ENCODE results near the gene CCDC85C.
A peak's percentile ranks its signal among the peaks of the same experiment; 100 is the strongest.

The CCDC85C gene

GRCh38 chr14:99602788-99603415 lies 1.1 kb downstream of the CCDC85C start:
- Mint-ChIP-seq H3K9me3 (no peaks in the 10 kb centered on the region), H3K4me3 (peak overlapping the region; percentile 50), H3K27ac (no peak overlapping the region), H3K4me1 (ENCODE audit: low read depth) (peaks cover 22% of the 10 kb centered on the region), H3K27me3 (peaks cover 5% of the 10 kb centered on the region), H3K36me3 (ENCODE audit: low read depth) (no peaks in the 10 kb centered on the region)

GRCh38 chr14:99602054-99602787 lies 1.8 kb downstream of the CCDC85C start:
- Mint-ChIP-seq H3K4me3 (peak overlapping the region; percentile 50), H3K27ac (no peak overlapping the region), H3K27me3 (peaks cover 5% of the 10 kb centered on the region), H3K36me3 (ENCODE audit: low read depth) (no peaks in the 10 kb centered on the region), H3K4me1 (ENCODE audit: low read depth) (peaks cover 22% of the 10 kb centered on the region), H3K9me3 (no peaks in the 10 kb centered on the region)

GRCh38 chr14:99601361-99601831 lies 2.6 kb downstream of the CCDC85C start:
- H3K27ac Mint-ChIP-seq, result no peak overlapping the region
- H3K9me3 Mint-ChIP-seq, result no peaks in the 10 kb centered on the region
- H3K4me1 Mint-ChIP-seq (ENCODE audit: low read depth), result peaks cover 22% of the 10 kb centered on the region
- no peak overlapping the region for H3K4me3 Mint-ChIP-seq
- H3K27me3 Mint-ChIP-seq, result peaks cover 5% of the 10 kb centered on the region
- H3K36me3 Mint-ChIP-seq (ENCODE audit: low read depth), result no peaks in the 10 kb centered on the region

- Mint-ChIP-seq H3K36me3 (ENCODE audit: low read depth) (no peaks in the 10 kb centered on the region), H3K4me1 (ENCODE audit: low read depth) (peaks cover 19% of the 10 kb centered on the region), H3K9me3 (no peaks in the 10 kb centered on the region), H3K4me3 (no peak overlapping the region), H3K27ac (no peak overlapping the region), H3K27me3 (peaks cover 5% of the 10 kb centered on the region)
Measured at GRCh38 chr14:99600232-99600888, 3.6 kb downstream of the CCDC85C start.

GRCh38 chr14:99599393-99599792 lies 4.6 kb downstream of the CCDC85C start:
- H3K27ac Mint-ChIP-seq, result no peak overlapping the region
- peaks cover 5% of the 10 kb centered on the region for H3K27me3 Mint-ChIP-seq
- peaks cover 26% of the 10 kb centered on the region for H3K4me1 Mint-ChIP-seq (ENCODE audit: low read depth)
- H3K9me3 Mint-ChIP-seq, result no peaks in the 10 kb centered on the region
- H3K36me3 Mint-ChIP-seq (ENCODE audit: low read depth), result no peaks in the 10 kb centered on the region
- H3K4me3 Mint-ChIP-seq, result no peak overlapping the region

- Mint-ChIP-seq H3K27ac (no peak overlapping the region), H3K27me3 (peaks cover 5% of the 10 kb centered on the region), H3K36me3 (ENCODE audit: low read depth) (no peaks in the 10 kb centered on the region), H3K4me1 (ENCODE audit: low read depth) (peaks cover 26% of the 10 kb centered on the region), H3K9me3 (no peaks in the 10 kb centered on the region), H3K4me3 (no peak overlapping the region)
Measured at GRCh38 chr14:99598774-99599173, 5.2 kb downstream of the CCDC85C start.

GRCh38 chr14:99597911-99598600 lies 6.0 kb downstream of the CCDC85C start:
- H3K4me1 Mint-ChIP-seq (ENCODE audit: low read depth), result peaks cover 26% of the 10 kb centered on the region
- no peaks in the 10 kb centered on the region for H3K36me3 Mint-ChIP-seq (ENCODE audit: low read depth)
- peaks cover 5% of the 10 kb centered on the region for H3K27me3 Mint-ChIP-seq
- no peaks in the 10 kb centered on the region for H3K9me3 Mint-ChIP-seq
- H3K27ac Mint-ChIP-seq, result no peak overlapping the region
- H3K4me3 Mint-ChIP-seq, result no peak overlapping the region

- Mint-ChIP-seq H3K36me3 (ENCODE audit: low read depth) (no peaks in the 10 kb centered on the region), H3K4me3 (no peak overlapping the region), H3K9me3 (no peaks in the 10 kb centered on the region), H3K27me3 (no peaks in the 10 kb centered on the region), H3K4me1 (ENCODE audit: low read depth) (peaks cover 16% of the 10 kb centered on the region), H3K27ac (no peak overlapping the region)
Measured at GRCh38 chr14:99596772-99597171, 7.2 kb downstream of the CCDC85C start.

GRCh38 chr14:99596071-99596627 lies 7.9 kb downstream of the CCDC85C start:
- H3K4me3 Mint-ChIP-seq, result no peak overlapping the region
- H3K36me3 Mint-ChIP-seq (ENCODE audit: low read depth), result no peaks in the 10 kb centered on the region
- H3K4me1 Mint-ChIP-seq (ENCODE audit: low read depth), result peaks cover 11% of the 10 kb centered on the region
- H3K27ac Mint-ChIP-seq, result no peak overlapping the region
- H3K27me3 Mint-ChIP-seq, result no peaks in the 10 kb centered on the region
- no peaks in the 10 kb centered on the region for H3K9me3 Mint-ChIP-seq

- Mint-ChIP-seq H3K36me3 (ENCODE audit: low read depth) (no peaks in the 10 kb centered on the region), H3K9me3 (no peaks in the 10 kb centered on the region), H3K27me3 (no peaks in the 10 kb centered on the region), H3K27ac (no peak overlapping the region), H3K4me3 (peak overlapping the region; percentile 9), H3K4me1 (ENCODE audit: low read depth) (peaks cover 11% of the 10 kb centered on the region)
Measured at GRCh38 chr14:99595524-99595923, 8.5 kb downstream of the CCDC85C start.

- Mint-ChIP-seq H3K27ac (peak overlapping the region; percentile 22), H3K4me1 (ENCODE audit: low read depth) (peaks cover 11% of the 10 kb centered on the region), H3K36me3 (ENCODE audit: low read depth) (no peaks in the 10 kb centered on the region), H3K9me3 (no peaks in the 10 kb centered on the region), H3K27me3 (no peaks in the 10 kb centered on the region), H3K4me3 (peak overlapping the region; percentile 9)
Measured at GRCh38 chr14:99595034-99595433, 9.0 kb downstream of the CCDC85C start.

- H3K36me3 Mint-ChIP-seq (ENCODE audit: low read depth), result no peaks in the 10 kb centered on the region
- H3K4me1 Mint-ChIP-seq (ENCODE audit: low read depth), result peaks cover 11% of the 10 kb centered on the region
- H3K27me3 Mint-ChIP-seq, result no peaks in the 10 kb centered on the region
- H3K4me3 Mint-ChIP-seq, result no peak overlapping the region
- H3K9me3 Mint-ChIP-seq, result no peaks in the 10 kb centered on the region
- no peak overlapping the region for H3K27ac Mint-ChIP-seq
Measured at GRCh38 chr14:99593971-99594841, 9.8 kb downstream of the CCDC85C start.

- Mint-ChIP-seq H3K4me3 (no peak overlapping the region), H3K9me3 (no peaks in the 10 kb centered on the region), H3K27me3 (no peaks in the 10 kb centered on the region), H3K36me3 (ENCODE audit: low read depth) (no peaks in the 10 kb centered on the region), H3K27ac (no peak overlapping the region), H3K4me1 (ENCODE audit: low read depth) (peaks cover 11% of the 10 kb centered on the region)
Measured at GRCh38 chr14:99592933-99593753, 10.9 kb downstream of the CCDC85C start.
